ENCODE results near the gene PDZD7. TPM values are rescaled to one million over a fixed set of nuclear protein-coding genes. Genes with fewer than 3 reads are reported as not detected.
A peak's percentile ranks its signal among the peaks of the same experiment; 100 is the strongest.

The PDZD7 gene
- total and polyA plus RNA-seq, 9 of the 15 experiments (the other 6 are each of a cell fraction or from before 2014, with no cell fraction given): 0.04 to 0.24 (median 0.08) TPM; not detected in 3

DNA sequence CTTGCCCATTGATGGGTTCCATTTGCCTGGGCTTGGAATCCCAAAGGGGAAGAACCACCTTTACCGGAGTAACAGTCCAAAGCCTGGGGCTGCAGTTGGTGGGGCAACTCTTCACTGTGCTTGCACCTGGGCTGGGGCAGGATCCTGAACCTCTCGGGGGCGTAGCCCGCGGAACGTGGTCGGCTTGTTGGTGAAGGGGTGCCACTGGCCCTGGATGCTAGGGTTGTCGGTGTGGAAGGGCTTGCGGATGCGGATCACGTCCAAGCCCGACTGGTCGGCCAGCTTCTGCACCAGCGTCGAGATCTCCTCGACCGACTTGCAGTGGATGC is 44.3 kb downstream of the PDZD7 start:
- in situ Hi-C loops (cut with MboI) (loop anchor here (25.0 kb wide), 1 partner anchor 1051 kb away; no protein-coding TSS in a partner anchor), intact Hi-C loops (cut with micrococcal nuclease) (no loop called here)
- H3K27me3 ChIP-seq (ENCODE audit: control insufficient read depth in 2 of 2, insufficient read depth in 2 of 2, low read length in 2 of 2): no peaks in the 10 kb centered on the region
- peak; percentile 5; the same call in 2 of the 3 replicates for ATAC-seq
- H3K9me1 ChIP-seq (ENCODE audit: control insufficient read depth, insufficient read depth, low read length): no peaks in the 10 kb centered on the region
- peak overlapping the region; percentile 98; the same call in 1 of the 2 replicates for H2AFZ ChIP-seq (ENCODE audit: low read depth, low read length)
- no peak for FAIRE-seq
- peak overlapping the region; percentile 87; the same call in 2 of the 3 replicates for H3K27ac ChIP-seq (ENCODE audit: extremely low read depth, low read depth, low read length)
- DNase-seq (ENCODE audit: extremely low read depth in 1 of 4, low spot score in 3 of 4): peak in 1 of 4 experiments; percentile 17
- peaks cover 16 to 21% of the 10 kb centered on the region in 2 experiments; a peak in 4 of 5 replicates for H3K4me1 ChIP-seq (replicated peaks in 1 of 2; ENCODE audit: control insufficient read depth in 2 of 2, insufficient read depth in 2 of 2, low read length in 2 of 2)
- H3K9me3 ChIP-seq (replicated peaks; ENCODE audit: control insufficient read depth, insufficient read depth, low read depth, low read length): no peaks in the 10 kb centered on the region
- WGBS (ENCODE audit: insufficient coverage, low coverage, missing lambda C conversion rate): 2% methylated on average over 14 of the region's 17 CpGs
- ChIA-PET CTCF (ENCODE audit: low intra/inter-chr PET ratio) (no interaction called here), POLR2A (interaction anchor here (1.0 to 1.3 kb wide), 2 partner anchors 13 to 47 kb away, joined by 4 read pairs; no protein-coding TSS in a partner anchor)
- H3K4me2 ChIP-seq (ENCODE audit: insufficient read depth, low read length): peak overlapping the region; percentile 97
- TF ChIP-seq NFXL1 (CRISPR knock-in tag; IDR thresholded peaks at IDR 0.05): no peak
- TF ChIP-seq TCF7L2 (IDR thresholded peaks at IDR 0.05; ENCODE audit: low read depth, low read length): no peak
- TF ChIP-seq CBFB (CRISPR knock-in tag; IDR thresholded peaks at IDR 0.05): peak; percentile 34; the same call in 1 of the 2 replicates
- TF ChIP-seq SRF (CRISPR knock-in tag; IDR thresholded peaks at IDR 0.05): 0 out of 4 replicates have a peak, but pooled peaks of 1 of the 2 experiments have one; percentile 0
- H3K9ac ChIP-seq (ENCODE audit: insufficient read depth in 1 of 2, low read depth in 2 of 2, low read length in 2 of 2): peak overlapping the region; percentile 95 to 99
- H4K20me1 ChIP-seq (replicated peaks; ENCODE audit: control insufficient read depth, insufficient read depth, low read length): peaks cover 6% of the 10 kb centered on the region; the same call in 1 of the 2 replicates
- BruUV-seq (replicated peaks): TSS peak; percentile 79
- H3K36me3 ChIP-seq (ENCODE audit: control insufficient read depth, insufficient read depth, low read length): peaks cover 53% of the 10 kb centered on the region; the same call in 2 of the 3 replicates
- peak overlapping the region; percentile 95 for H3K4me3 ChIP-seq
- H3K79me2 ChIP-seq (ENCODE audit: control insufficient read depth, insufficient read depth, low read length): peaks cover 59% of the 10 kb centered on the region

DNA sequence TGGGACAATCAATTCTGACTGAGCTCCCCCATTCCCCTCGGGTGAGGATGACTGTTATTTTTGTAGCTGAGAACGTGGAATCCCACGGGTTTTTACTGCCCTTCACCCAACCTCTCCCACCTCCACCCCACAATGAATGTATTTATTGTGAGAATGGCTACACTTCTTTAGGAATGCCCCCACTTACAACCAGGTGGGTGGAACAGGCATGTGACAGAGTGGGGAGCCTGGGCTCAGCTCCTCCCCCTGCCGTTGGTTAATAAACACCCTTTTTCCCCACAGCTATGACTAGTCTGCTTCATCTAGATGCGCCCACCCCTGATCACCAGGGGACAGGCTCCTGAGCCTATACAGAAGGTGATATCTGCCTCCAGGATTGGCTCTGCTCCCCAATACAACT is 45.6 kb downstream of the PDZD7 start:
- H3K27ac ChIP-seq (ENCODE audit: extremely low read depth, low read depth, low read length): no peak overlapping the region
- peaks cover 16 to 21% of the 10 kb centered on the region in 2 experiments; a peak in 4 of 5 replicates for H3K4me1 ChIP-seq (replicated peaks in 1 of 2; ENCODE audit: control insufficient read depth in 2 of 2, insufficient read depth in 2 of 2, low read length in 2 of 2)
- no peaks in the 10 kb centered on the region for H3K9me3 ChIP-seq (replicated peaks; ENCODE audit: control insufficient read depth, insufficient read depth, low read depth, low read length)
- H3K9ac ChIP-seq (ENCODE audit: insufficient read depth in 1 of 2, low read depth in 2 of 2, low read length in 2 of 2): no peak overlapping the region
- peaks cover 48% of the 10 kb centered on the region for H3K79me2 ChIP-seq (ENCODE audit: control insufficient read depth, insufficient read depth, low read length)
- H3K27me3 ChIP-seq (ENCODE audit: control insufficient read depth in 2 of 2, insufficient read depth in 2 of 2, low read length in 2 of 2): no peaks in the 10 kb centered on the region
- FAIRE-seq (no peak), ATAC-seq (peak; percentile 10; the same call in 1 of the 3 replicates), DNase-seq (ENCODE audit: extremely low read depth in 1 of 4, low spot score in 3 of 4) (peak in 2 of 4 experiments; percentile 21 to 27)
- ChIA-PET CTCF (ENCODE audit: low intra/inter-chr PET ratio) (no interaction called here), POLR2A (interaction anchor here (0.8 to 1.3 kb wide), 4 partner anchors 10 to 19 kb away, joined by 3 to 4 read pairs (median 4); no protein-coding TSS in a partner anchor)
- 74% methylated on average over 5 of the region's 5 CpGs for WGBS (ENCODE audit: insufficient coverage, low coverage, missing lambda C conversion rate)
- no peak overlapping the region for H3K4me2 ChIP-seq (ENCODE audit: insufficient read depth, low read length)
- peaks cover 47% of the 10 kb centered on the region; the same call in 2 of the 3 replicates for H3K36me3 ChIP-seq (ENCODE audit: control insufficient read depth, insufficient read depth, low read length)
- no TSS peak for BruUV-seq (replicated peaks)
- H3K9me1 ChIP-seq (ENCODE audit: control insufficient read depth, insufficient read depth, low read length): no peaks in the 10 kb centered on the region
- intact Hi-C loops (cut with micrococcal nuclease): no loop called here
- peaks cover 6% of the 10 kb centered on the region; the same call in 1 of the 2 replicates for H4K20me1 ChIP-seq (replicated peaks; ENCODE audit: control insufficient read depth, insufficient read depth, low read length)
- in situ Hi-C loops (cut with MboI): loop anchor here (25.0 kb wide), 1 partner anchor 1052 kb away; no protein-coding TSS in a partner anchor
- no peak overlapping the region for H2AFZ ChIP-seq (ENCODE audit: low read depth, low read length)
- no peak overlapping the region for H3K4me3 ChIP-seq
- TF ChIP-seq, protein P1, sequence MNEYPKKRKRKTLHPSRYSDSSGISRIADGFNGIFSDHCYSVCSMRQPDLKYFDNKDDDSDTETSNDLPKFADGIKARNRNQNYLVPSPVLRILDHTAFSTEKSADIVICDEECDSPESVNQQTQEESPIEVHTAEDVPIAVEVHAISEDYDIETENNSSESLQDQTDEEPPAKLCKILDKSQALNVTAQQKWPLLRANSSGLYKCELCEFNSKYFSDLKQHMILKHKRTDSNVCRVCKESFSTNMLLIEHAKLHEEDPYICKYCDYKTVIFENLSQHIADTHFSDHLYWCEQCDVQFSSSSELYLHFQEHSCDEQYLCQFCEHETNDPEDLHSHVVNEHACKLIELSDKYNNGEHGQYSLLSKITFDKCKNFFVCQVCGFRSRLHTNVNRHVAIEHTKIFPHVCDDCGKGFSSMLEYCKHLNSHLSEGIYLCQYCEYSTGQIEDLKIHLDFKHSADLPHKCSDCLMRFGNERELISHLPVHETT (CRISPR knock-in tag; conservative IDR thresholded peaks at IDR 0.05 in 1 of 2, IDR thresholded peaks at IDR 0.05 in 1 of 2): no peak
- TF ChIP-seq, protein P2, sequence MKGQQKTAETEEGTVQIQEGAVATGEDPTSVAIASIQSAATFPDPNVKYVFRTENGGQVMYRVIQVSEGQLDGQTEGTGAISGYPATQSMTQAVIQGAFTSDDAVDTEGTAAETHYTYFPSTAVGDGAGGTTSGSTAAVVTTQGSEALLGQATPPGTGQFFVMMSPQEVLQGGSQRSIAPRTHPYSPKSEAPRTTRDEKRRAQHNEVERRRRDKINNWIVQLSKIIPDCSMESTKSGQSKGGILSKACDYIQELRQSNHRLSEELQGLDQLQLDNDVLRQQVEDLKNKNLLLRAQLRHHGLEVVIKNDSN (CRISPR knock-in tag; IDR thresholded peaks at IDR 0.05): no peak
- TF ChIP-seq, protein P3, sequence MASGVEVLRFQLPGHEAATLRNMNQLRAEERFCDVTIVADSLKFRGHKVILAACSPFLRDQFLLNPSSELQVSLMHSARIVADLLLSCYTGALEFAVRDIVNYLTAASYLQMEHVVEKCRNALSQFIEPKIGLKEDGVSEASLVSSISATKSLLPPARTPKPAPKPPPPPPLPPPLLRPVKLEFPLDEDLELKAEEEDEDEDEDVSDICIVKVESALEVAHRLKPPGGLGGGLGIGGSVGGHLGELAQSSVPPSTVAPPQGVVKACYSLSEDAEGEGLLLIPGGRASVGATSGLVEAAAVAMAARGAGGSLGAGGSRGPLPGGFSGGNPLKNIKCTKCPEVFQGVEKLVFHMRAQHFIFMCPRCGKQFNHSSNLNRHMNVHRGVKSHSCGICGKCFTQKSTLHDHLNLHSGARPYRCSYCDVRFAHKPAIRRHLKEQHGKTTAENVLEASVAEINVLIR (CRISPR knock-in tag; IDR thresholded peaks at IDR 0.05): no peak
- TF ChIP-seq, protein P4, sequence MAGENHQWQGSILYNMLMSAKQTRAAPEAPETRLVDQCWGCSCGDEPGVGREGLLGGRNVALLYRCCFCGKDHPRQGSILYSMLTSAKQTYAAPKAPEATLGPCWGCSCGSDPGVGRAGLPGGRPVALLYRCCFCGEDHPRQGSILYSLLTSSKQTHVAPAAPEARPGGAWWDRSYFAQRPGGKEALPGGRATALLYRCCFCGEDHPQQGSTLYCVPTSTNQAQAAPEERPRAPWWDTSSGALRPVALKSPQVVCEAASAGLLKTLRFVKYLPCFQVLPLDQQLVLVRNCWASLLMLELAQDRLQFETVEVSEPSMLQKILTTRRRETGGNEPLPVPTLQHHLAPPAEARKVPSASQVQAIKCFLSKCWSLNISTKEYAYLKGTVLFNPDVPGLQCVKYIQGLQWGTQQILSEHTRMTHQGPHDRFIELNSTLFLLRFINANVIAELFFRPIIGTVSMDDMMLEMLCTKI (IDR thresholded peaks at IDR 0.05; ENCODE audit: partially characterized antibody): no peak
